NCI-H187 treated with DMSO at 0.1 percent for 48 hours (cell line): ENCODE measurements around the gene REV1.
"Not testable (repeated sequence)": the region's sequence is repeated elsewhere in the genome, so short reads cannot be mapped to it uniquely, and the experiment has no call there.

ENCODE experiments used
- DNase-seq: peaks from one replicate; lab custom pipeline; 2025; lab: John Stamatoyannopoulos, UW

The REV1 gene

GRCh38 chr2:99489761-99490622 is at the start of gene REV1:
TSS of gene REV1 (minus strand) at chr2:99490017. CDS start at chr2:99464975, 25,042 bp downstream.
- DNase-seq: peak; percentile 68

- no peak for DNase-seq
Observed at GRCh38 chr2:99537910-99538485, 48.2 kb upstream of the REV1 start.

- DNase-seq: no peak
Observed at GRCh38 chr2:99524056-99524455, 34.2 kb upstream of the REV1 start.

GRCh38 chr2:99522157-99522556 is 32.3 kb upstream of the REV1 start:
- DNase-seq: no peak

GRCh38 chr2:99520813-99521212 is 31.0 kb upstream of the REV1 start:
- no peak for DNase-seq

- no peak for DNase-seq
Observed at GRCh38 chr2:99520195-99520594, 30.4 kb upstream of the REV1 start.

- DNase-seq: no peak
Observed at GRCh38 chr2:99514357-99514756, 24.5 kb upstream of the REV1 start.

- no peak for DNase-seq
Observed at GRCh38 chr2:99512181-99512591, 22.4 kb upstream of the REV1 start.

- no peak for DNase-seq
Observed at GRCh38 chr2:99509387-99509786, 19.6 kb upstream of the REV1 start.

- peak; percentile 85 for DNase-seq
Observed at GRCh38 chr2:99507937-99508818, 18.4 kb upstream of the REV1 start.

GRCh38 chr2:99504844-99505584 is 15.2 kb upstream of the REV1 start:
- DNase-seq: no peak

GRCh38 chr2:99503662-99504416 is 14.0 kb upstream of the REV1 start:
- not testable (repeated sequence) for DNase-seq

GRCh38 chr2:99496021-99496420 is 6.2 kb upstream of the REV1 start:
- no peak for DNase-seq

GRCh38 chr2:99495115-99495860 is 5.5 kb upstream of the REV1 start:
- DNase-seq: no peak

GRCh38 chr2:99492721-99493120 is 2.9 kb upstream of the REV1 start:
- no peak for DNase-seq

- DNase-seq: no peak
Observed at GRCh38 chr2:99490623-99491461, 1.0 kb upstream of the REV1 start.

- no peak for DNase-seq
Observed at GRCh38 chr2:99489063-99489760, 605 bp downstream of the REV1 start.

- DNase-seq: no peak
Observed at GRCh38 chr2:99488539-99489062, 1.2 kb downstream of the REV1 start.

- no peak for DNase-seq
Observed at GRCh38 chr2:99487906-99488305, 1.9 kb downstream of the REV1 start.
